NCI-H2171 (cell line): Measurements from ENCODE around the gene CD81.
A peak's percentile ranks its signal among the peaks of the same experiment; 100 is the strongest.

Experiments used
- DNase-seq: peaks from one replicate; lab custom pipeline; 2025; lab: John Stamatoyannopoulos, UW

Gene CD81

DNA sequence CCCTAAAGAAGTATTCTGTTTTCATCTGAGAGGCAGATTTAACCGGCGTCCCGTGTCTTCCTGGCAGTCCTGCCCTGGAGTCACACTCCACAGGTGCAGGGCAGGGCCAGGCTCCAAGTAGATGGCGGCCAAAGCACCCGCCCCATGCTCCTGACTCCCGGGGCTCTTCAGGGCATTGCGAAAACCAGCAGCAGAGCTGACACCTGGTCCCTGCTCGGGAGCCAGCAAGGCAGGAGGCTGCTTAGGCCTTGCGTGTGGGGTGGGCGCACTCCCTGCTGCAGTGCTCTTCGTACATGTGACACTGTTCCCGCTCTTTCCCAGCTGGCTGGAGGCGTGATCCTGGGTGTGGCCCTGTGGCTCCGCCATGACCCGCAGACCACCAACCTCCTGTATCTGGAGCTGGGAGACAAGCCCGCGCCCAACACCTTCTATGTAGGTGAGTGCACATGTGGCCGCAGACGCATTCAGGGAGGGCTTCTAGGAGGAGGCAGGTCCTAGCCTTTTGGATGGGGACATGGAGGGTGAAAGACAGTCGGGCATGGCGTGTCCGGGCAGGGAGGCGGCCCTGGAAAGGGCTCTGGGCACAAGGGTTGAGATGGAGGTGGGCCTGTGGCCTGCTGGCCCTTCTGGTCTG is 13.1 kb downstream of the CD81 start:
- no peak for DNase-seq

DNA sequence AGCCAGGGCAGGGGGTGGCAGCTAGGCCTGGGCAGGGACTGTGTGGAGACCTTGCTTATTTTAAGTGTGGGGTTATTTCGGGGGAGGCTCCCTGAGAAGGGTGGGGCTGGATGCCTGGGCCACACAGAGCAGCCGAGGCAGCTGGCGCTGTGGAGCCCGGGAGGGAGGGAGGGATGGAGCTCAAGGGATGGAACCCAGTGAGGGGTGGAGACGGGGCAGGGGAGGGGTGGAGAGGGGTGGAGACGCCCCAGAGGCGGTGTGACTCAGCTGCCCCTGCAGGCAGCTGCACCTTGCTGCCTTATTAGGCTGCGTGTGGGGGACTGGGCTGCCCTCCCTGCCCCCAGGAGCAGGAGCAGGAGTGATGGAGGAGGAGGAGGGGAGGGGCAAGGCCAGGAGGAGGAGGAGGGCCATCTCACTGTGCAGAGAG is 13.6 kb downstream of the CD81 start:
- peak; percentile 35 for DNase-seq

DNA sequence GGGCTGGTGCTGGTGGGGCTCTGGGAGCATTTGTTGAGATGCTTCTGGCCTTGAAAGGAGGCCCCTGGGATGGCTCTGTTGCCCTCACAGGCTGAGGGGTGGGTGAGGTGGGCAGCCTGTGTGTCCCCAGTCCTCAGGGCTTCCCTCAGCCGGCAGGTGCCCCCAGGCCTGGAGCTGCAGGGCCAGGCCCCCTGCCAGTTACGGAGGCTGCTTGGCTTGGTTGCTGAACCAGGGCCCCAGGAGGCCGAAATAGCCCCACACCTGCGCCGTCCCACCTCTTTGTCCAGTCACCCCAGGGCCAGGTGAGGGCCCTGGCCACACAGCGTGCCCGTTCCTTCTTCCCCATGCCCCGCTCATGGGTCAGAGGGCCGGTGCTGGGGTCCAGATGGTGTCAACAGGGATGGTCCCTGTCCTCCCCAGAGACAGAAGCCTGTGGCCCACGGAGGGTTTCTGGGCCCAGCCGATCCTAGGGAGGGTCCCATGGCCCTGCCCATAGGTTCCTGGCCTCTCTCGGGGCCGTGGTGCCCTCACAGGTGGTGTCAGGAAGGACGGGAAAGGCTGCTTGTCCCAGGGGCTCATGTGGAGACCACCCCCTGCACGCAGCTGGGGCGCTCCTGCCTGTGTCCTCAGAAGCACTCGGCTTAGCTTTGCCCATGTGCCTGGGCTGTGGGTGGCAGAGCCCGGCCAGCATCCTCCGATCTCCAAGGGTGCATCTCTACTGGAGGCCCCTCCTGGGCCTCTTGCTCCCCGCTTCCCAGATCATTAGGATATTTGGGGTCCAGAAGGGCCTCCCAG is 14.3 kb downstream of the CD81 start:
- DNase-seq, result no peak

DNA sequence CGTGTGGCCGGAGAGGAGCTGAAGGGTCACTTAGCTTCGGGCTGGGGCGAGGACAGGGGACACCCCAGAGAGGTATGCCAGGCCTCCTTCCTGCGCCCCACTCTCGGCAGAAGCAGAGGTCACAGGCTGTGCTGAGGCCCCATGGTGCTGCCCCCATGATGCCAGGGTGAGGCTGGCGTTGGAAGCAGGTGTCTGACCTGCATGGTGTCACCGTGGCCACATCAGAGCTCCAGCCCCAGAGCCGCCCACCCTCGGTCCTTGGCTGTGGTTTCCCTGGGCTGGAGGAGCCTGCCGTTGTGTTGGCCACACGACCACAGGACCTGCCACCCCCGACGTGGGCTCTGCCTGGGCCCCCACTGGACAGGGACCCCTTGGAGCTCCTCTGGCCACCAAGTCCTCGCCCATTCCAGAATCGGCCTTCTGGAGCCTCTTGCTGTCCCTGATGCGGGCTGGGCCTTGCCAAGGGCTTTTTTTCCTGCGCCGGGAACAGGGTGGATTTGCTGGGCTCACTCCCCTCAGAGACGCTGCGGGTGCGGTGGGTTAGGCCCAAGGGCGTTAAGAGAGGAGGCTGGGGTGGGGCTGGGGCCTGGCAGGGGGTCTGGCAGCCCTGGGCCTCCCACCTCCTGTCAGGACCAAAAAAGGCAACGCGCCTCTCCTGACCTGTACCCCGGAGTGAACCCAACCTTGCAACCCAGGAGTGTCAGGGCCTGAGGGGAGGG is 15.3 kb downstream of the CD81 start:
- no peak for DNase-seq

DNA sequence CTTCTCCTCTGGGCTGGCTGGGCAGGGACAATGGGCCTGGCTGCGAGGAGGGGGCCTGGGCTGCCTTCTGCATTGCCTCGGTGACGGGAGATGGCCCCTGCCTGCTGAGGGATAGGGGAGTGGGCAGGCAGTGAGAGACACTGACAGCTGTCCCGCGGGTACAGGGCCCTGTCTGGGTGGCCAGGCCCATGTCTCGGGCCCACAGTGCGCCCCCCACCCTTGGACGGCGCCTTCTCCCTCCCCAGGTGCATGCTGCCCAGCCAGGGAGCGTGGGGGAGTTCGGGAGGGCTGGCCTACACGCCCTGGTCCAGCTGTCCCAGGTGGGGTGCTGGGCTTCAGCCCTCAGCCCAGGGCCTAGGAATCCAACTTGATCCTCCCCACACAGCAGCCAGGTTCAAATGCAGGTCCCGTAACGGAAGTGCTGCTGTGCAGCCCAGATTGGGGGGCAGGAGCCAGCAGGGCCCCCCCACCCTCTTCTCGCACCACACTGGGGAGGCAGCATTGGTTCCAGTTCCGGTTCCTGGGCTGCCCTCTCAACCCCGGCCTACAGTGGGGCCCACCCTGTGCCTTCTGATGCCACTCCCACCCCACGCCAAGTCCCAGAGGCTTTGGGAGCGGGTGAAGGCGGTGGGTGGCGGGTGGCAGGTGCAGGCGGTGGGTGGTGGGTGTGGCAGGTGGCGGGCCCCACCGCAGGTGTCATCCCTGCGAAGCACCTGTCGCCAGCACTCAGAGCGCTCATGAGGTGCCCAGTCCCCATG is 16.2 kb downstream of the CD81 start:
- DNase-seq, result no peak

DNA sequence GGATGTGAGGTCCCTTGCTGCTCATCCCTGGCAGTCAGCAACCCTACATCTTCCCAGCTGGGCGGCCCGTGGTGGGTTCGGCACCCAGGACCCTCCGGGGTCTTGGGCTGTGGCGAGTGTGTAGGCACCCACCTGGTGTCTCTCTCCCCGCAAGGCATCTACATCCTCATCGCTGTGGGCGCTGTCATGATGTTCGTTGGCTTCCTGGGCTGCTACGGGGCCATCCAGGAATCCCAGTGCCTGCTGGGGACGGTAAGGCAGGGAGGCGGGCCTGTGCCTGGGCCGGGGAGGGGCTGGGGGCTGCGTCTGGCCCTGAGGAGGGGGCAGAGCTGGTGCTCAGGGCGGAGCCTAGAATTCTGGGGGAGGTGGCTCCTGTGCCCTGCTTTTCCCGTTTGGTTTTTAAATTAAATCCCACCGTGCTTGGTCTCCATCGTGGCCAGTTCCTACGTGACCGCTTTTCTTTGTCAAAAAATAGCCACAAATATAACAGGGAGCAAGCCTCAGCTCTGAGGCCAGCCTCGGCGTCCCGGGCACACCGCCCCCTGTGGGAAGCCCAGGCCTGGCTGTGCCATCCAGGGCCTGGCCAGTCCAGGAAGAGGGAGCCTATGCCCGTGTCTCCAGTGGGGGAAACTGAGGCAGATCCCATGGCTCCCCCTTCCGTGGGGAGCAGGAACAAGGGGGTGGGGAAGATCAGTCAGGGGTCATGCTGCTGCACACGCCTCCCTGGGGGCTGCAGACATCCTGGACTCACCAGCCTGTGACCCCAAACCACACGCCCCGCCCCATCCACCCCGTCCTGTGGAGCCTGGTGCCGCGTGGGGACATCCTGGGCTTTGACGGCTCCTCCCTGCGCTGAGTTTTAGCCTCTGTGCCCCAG is 17.1 kb downstream of the CD81 start:
- no peak for DNase-seq

DNA sequence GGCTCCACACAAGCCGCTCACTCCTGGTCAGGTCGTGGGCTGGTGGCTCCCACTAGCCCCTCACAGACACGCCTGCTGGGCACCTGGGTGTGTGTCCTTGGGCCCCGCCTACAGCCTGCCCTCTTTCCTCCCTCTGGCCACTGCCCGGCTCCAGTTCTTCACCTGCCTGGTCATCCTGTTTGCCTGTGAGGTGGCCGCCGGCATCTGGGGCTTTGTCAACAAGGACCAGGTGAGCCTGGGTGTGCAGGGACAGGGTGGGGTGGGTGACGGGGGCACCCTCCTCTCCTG is 17.7 kb downstream of the CD81 start:
- no peak for DNase-seq

DNA sequence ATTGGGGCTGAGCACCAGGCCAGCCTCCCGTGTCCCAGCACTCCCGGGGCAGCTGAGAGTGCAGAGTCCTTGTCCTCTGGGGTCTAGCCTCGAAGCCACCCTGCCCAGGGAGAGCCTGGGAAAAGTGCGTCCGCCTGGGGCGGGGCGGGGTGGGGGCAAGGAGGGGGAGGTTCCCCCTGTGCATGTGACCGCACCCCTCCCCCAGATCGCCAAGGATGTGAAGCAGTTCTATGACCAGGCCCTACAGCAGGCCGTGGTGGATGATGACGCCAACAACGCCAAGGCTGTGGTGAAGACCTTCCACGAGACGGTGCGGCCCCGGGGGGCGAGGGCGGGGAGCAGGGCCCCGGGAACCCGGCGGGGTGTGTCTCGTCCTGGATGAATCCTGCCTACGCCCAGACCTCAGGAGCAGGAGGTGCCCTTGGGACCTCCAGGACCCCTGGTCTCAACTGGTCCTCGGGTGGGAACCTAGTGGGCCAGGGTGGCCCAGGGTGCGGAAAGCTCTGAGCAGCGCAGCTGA is 18.2 kb downstream of the CD81 start:
- no peak for DNase-seq

DNA sequence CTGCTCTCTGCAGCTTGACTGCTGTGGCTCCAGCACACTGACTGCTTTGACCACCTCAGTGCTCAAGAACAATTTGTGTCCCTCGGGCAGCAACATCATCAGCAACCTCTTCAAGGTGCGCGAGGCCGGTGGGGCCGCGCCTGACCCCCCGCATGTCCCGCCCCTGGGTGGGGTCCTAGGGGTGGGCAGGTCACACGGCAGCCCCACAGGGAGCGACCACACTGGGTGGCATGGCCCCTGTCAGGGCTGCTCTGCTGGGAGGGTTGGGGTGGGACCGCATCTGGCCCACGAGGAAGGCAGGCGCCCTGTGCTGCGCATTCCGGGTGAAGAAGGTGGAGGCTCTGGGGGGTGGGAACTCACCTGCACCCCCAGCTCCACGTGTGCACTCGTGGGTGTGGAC is 18.7 kb downstream of the CD81 start:
- no peak for DNase-seq

DNA sequence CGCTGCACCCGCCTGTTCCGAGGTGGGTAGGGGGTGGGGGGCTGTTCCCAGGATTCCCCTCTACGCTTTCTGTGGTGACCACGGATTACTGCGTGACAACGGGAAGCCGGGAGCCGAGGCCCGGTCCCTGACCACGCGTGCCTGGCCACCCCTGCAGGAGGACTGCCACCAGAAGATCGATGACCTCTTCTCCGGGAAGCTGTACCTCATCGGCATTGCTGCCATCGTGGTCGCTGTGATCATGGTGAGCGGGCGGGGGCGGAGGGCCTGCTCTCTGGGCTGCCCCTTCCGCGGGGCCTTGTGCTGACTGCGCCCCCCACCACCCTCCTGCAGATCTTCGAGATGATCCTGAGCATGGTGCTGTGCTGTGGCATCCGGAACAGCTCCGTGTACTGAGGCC is 19.4 kb downstream of the CD81 start:
- DNase-seq, result no peak

DNA sequence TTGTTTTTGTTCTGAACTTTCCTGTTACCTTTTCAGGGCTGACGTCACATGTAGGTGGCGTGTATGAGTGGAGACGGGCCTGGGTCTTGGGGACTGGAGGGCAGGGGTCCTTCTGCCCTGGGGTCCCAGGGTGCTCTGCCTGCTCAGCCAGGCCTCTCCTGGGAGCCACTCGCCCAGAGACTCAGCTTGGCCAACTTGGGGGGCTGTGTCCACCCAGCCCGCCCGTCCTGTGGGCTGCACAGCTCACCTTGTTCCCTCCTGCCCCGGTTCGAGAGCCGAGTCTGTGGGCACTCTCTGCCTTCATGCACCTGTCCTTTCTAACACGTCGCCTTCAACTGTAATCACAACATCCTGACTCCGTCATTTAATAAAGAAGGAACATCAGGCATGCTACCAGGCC is 19.9 kb downstream of the CD81 start:
- DNase-seq, result no peak

DNA sequence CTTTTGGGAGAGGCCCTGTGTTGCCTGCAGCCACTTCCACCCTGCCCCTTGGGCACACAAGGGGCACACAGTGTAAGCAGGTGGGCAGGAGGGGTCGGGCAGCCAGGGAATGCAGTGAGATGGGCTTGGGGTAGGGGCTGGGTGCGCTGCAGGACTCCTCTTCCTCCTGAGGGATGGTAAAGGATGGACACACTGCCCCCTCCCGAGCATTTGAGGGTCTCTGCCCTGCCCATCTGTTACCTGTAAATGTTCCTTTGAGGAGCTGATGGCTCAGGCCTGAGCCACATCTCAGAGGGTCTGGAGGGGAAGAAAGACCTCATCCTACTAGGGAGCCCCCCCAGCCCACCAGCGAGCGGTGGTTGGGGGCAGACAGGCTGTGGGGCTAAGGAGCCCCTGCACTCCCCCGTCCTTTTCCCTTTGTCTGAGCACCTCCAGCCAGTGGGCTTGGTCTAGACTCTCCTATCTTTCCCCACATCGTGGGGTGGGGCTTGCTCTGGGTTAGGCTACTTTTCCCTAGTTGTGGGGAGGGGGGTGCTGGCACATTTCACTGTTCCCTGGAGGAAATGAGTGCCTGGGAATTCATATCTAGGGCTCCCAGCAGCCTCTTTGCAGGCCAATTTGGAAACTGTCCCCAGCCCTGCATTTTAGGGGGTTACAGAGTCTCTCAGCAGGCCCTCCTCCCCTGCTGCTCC is 21.7 kb downstream of the CD81 start:
- DNase-seq, result no peak

DNA sequence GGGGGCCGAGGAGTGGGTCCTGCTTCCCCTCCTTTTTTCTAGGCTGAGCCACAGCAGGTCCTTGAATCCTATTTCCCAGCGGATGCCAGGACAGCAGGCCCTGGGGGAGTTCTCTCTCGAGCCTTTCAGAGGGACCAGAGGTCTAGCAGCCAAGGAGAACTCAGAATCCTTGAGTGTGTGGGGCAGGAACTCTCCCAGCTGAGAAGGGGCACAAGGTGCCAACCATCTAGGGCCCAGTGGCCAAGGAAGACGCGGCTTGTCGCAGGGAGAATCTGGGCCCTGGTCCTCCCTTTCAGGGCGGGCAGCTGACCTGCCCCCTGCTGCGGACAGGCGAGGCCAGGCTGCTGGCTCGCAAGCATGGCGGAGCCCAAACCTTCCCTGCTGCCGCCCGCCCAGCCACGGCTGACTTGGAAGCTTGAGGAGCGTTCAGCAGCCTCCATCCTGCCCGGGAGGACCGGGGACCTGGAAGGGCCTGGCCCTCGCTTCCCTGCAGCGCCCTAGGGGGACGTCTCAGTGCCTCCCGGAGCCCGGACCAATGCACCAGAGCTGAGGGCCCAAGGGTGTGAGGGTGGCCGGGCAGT is 22.5 kb downstream of the CD81 start:
- no peak for DNase-seq

DNA sequence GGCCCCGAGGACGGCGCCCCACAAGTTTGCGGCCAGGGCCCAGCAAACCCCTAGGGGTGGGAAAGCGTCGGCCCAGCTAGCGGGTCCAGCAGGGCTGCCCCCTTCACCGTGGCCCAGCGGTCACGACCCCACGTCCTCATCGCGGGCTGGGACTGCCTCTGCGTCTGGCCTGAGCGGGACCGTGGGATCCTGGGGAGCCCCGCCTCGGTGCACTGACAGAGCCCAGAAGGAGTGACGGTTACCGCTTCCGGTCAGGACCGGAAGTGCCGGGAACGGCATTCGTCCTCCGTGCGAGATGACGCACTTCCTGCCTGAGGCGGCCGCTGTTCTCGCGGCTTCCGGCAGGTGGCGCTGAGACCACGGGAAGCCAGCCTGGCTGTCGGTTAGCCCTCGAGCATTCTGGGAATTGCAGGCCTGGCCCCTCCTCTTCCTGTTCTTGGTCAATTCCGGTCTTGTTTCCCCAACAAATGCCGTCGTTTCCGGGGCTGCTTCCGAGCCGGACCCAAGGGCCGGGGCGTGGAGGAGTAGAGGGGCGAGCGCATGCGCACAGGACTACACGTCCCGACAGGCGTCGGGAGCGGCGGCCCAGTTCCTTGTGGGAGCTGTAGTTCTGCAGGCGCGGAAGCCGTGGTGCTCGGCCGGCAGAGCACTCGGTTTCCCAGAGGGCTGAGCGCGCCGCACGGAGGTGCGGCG is 23.1 kb downstream of the CD81 start, which contains the start of gene TSSC4:
Gene TSSC4, plus strand, starts transcription at position 682 of the 693 bp plus-strand sequence. CDS start 1,884 bp downstream, outside the sequence.
- DNase-seq, result peak; percentile 89

DNA sequence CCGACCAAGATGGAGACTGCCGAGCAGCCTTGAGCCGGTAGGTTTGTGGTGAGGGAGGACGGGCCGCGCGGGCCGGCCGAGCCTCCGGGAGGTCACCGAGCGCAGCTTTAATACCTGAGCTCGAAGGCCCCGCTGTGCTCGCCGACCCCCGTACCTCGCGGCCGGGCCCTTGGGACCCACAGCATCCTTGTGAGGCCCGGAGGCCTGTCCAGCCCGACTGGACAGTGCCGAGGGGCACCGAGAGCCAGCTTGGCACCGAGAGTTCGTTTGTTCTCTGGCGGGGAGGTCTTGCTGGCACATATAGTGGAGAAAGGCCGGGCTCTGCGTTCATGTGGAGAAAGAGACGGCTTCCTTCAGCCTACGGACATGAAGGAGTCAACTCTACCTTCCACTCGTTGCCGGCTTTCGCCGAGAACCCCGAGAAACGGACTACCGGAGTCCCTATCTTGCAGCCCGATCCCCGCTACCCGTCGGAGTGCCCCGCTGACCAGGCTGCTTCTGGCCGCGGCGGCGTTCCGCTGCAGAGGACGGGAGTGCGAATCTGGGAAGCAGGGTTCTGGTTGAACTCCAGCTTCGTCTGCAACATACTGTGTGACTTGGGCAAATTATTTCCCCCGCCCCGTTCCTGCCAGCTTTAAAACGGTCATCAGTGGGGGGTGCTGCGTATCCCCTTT is 23.8 kb downstream of the CD81 start:
- no peak for DNase-seq

DNA sequence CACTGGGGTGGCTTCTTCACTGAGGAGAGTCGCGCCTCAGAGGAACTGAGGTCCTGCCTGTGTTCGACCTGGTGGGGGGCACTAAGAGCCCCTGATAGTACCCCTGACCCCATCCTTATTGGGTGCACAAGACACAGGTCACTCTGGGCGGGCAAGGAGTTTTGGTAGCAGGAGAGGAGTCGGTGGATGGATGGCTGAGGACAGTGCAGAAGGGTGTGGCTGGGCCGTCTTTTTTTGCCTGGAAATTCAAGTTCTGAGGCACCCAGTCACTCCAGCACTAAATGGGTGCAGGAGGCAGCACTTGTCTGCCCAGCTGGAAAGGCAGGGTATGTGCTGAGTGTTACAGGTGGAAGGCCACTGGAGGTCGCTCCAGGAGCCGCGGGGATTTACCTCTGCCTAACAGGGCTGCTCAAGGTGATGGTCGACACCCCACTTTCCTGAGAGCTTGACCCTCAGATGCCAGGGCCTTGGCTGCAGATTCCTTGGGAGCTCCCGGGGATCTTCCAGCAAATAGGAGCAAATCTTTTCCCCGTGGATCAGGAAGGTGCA is 24.4 kb downstream of the CD81 start:
- no peak for DNase-seq

DNA sequence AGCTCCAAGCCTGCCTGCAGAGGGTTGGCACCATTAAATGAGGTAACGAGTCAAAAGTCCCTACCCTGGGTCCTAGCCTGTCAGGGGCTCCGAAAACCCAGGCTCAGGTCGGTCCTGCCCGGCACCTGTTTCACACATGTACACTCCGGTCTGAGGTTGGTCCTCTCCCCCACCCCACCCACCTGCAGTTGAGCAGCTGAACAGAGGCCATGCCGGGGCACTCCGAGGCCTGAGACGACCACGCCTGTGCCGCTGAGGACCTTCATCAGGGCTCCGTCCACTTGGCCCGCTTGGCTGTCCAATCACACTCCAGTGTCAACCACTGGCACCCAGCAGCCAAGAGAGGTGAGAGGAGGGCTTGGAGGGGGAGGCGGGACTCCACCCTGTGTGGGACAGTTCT is 25.0 kb downstream of the CD81 start:
- DNase-seq, result no peak

DNA sequence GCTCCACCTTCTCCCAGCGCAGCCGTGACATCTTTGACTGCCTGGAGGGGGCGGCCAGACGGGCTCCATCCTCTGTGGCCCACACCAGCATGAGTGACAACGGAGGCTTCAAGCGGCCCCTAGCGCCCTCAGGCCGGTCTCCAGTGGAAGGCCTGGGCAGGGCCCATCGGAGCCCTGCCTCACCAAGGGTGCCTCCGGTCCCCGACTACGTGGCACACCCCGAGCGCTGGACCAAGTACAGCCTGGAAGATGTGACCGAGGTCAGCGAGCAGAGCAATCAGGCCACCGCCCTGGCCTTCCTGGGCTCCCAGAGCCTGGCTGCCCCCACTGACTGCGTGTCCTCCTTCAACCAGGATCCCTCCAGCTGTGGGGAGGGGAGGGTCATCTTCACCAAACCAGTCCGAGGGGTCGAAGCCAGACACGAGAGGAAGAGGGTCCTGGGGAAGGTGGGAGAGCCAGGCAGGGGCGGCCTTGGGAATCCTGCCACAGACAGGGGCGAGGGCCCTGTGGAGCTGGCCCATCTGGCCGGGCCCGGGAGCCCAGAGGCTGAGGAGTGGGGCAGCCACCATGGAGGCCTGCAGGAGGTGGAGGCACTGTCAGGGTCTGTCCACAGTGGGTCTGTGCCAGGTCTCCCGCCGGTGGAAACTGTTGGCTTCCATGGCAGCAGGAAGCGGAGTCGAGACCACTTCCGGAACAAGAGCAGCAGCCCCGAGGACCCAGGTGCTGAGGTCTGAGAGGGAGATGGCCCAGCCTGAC is 26.0 kb downstream of the CD81 start:
- no peak for DNase-seq
